Endothelial cell (in vitro differentiated cells): ENCODE measurements around the gene PRKAR2B. TPM values are rescaled to one million over a fixed set of nuclear protein-coding genes. Genes with fewer than 3 reads are reported as not detected.
"Not testable (repeated sequence)": the region's sequence is repeated elsewhere in the genome, so short reads cannot be mapped to it uniquely, and the experiment has no call there.

Source experiments
- DNase-seq: peaks from one replicate; pipeline ENCODE4 v3.0.0; 2021; ENCODE audit warnings: low spot score
- H3K27ac Mint-ChIP-seq: one replicate; pipeline ENCODE4 v1.8.0; 2021; ENCODE audit warnings: mixed read lengths, inconsistent platforms; ENCODE audit not compliant: unreplicated experiment
- H3K27me3 Mint-ChIP-seq: one replicate; pipeline ENCODE4 v1.8.0; 2021; ENCODE audit warnings: mild to moderate bottlenecking, moderate library complexity, mixed read lengths, inconsistent platforms; ENCODE audit not compliant: unreplicated experiment
- H3K36me3 Mint-ChIP-seq: one replicate; pipeline ENCODE4 v1.8.0; 2021; ENCODE audit warnings: mild to moderate bottlenecking, low read depth, mixed read lengths, inconsistent platforms; ENCODE audit not compliant: unreplicated experiment
- H3K4me1 Mint-ChIP-seq: one replicate; pipeline ENCODE4 v1.8.0; 2021; ENCODE audit warnings: mild to moderate bottlenecking, mixed read lengths, inconsistent platforms; ENCODE audit not compliant: unreplicated experiment
- H3K4me3 Mint-ChIP-seq: one replicate; pipeline ENCODE4 v1.8.0; 2021; ENCODE audit warnings: mild to moderate bottlenecking, mixed read lengths, inconsistent platforms; ENCODE audit not compliant: unreplicated experiment
- H3K9me3 Mint-ChIP-seq: one replicate; pipeline ENCODE4 v1.8.0; 2021; ENCODE audit warnings: mixed read lengths, inconsistent platforms; ENCODE audit not compliant: unreplicated experiment
- CTCF ChIP-seq: fragments of 200-600 bp; sonication (generic); IDR thresholded peaks from one replicate; pipeline ENCODE4 v1.5.0; 2021; ENCODE audit warnings: antibody characterized with exemption; ENCODE audit not compliant: unreplicated experiment
- total RNA-seq: library from RNA; stranded (reverse); fragmentation: NEBNext Ultra II Directional; extraction: Animal tissue kit (Norgen Biotek cat#: 25700); gene quantifications from one replicate; pipeline ENCODE4 v1.2.1, GENCODE V29; 2021; ENCODE audit not compliant: unreplicated experiment

Gene PRKAR2B
- total RNA-seq, 1 donor from 2014 or later = 28.4 TPM

DNA sequence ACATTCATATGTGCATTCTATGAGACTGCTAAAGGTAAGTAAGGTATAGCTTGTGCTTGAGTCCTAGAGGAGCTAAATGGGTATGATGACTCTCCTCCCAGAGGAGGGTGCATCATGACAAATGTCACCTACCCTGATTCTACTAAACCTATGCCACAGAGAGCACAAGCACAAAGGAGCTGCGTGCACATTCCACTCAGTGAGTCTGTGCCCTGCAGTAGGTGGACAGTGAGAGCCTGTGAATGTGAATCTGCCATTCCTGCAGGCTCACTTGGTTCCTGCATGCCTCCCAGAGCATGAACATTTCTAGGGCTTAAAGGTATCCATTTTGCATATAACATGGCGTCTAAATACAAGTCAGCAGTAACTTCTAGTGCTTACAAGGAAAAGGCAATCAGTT is 46.8 kb downstream of the PRKAR2B start:
- DNase-seq = no peak
- Mint-ChIP-seq H3K4me1 (peaks cover 30% of the 10 kb centered on the region), H3K36me3 (no peaks in the 10 kb centered on the region), H3K27ac (no peak overlapping the region), H3K9me3 (no peaks in the 10 kb centered on the region), H3K27me3 (peaks cover 2% of the 10 kb centered on the region), H3K4me3 (no peak overlapping the region)
- no peak for TF ChIP-seq CTCF

DNA sequence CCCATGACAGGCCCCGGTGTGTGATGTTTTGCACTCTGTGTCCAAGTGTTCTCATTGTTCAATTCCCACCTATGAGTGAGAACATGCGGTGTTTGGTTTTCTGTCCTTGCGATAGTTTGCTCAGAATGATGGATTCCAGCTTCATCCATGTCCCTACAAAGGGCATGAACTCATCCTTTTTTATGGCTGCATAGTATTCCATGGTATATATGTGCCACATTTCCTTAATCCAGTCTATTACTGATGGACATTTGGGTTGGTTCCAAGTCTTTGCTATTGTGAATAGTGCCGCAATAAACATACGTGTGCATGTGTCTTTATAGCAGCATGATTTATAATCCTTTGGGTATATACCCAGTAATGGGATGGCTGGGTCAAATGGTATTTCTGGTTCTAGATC is 49.2 kb downstream of the PRKAR2B start:
- not testable (repeated sequence) for DNase-seq, H3K36me3 Mint-ChIP-seq, H3K27me3 Mint-ChIP-seq, H3K4me3 Mint-ChIP-seq, H3K27ac Mint-ChIP-seq, H3K9me3 Mint-ChIP-seq
- peaks cover 26% of the 10 kb centered on the region for H3K4me1 Mint-ChIP-seq

DNA sequence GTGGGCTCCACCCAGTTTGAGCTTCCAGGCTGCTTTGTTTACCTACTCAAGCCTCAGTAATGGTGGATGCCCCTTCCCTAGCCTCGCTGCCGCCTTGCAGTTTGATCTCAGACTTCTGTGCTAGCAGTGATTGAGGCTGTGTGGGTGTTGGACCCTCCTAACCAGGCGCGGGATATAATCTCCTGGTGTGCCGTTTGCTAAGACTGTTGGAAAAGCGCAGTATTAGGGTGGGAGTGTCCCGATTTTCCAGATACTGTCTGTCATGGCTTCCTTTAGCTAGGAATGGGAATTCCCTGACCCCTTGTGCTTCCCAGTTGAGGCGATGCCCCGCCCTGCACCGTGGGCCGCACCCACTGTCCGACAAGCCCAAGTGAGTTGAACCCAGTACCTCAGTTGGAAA is 54.6 kb downstream of the PRKAR2B start:
- H3K9me3 Mint-ChIP-seq = peaks cover 15% of the 10 kb centered on the region
- not testable (repeated sequence) for H3K27ac Mint-ChIP-seq, H3K27me3 Mint-ChIP-seq, H3K36me3 Mint-ChIP-seq, H3K4me3 Mint-ChIP-seq, DNase-seq, H3K4me1 Mint-ChIP-seq

DNA sequence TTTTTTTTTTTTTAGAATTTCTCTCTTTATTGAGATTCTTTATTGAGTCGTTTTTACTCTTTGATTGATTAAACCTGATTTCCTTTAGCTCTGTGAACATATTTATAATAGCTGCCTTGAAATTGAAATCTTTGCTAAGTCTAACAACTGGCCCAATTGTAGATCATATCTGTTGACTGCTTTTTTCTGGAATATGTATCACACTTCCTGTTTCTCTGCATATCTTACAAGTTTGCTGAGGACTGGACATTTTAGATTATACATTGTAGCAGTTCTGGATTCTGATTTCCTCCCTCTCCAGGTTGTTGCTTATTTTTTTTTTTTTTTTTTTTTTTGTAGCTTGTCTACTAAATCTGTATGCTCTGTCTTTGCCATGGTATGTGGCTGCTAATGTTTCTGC is 56.3 kb downstream of the PRKAR2B start:
- Mint-ChIP-seq H3K27me3 (peaks cover 4% of the 10 kb centered on the region), H3K36me3 (peaks cover 8% of the 10 kb centered on the region), H3K4me1 (peaks cover 3% of the 10 kb centered on the region), H3K4me3 (no peak overlapping the region), H3K27ac (no peak overlapping the region), H3K9me3 (peaks cover 15% of the 10 kb centered on the region)
- no peak for DNase-seq
- TF ChIP-seq CTCF = no peak

- H3K9me3 Mint-ChIP-seq = peaks cover 15% of the 10 kb centered on the region
- no peak for DNase-seq
- no peak for TF ChIP-seq CTCF
- no peak overlapping the region for H3K4me3 Mint-ChIP-seq
- H3K27me3 Mint-ChIP-seq = peaks cover 4% of the 10 kb centered on the region
- no peak overlapping the region for H3K27ac Mint-ChIP-seq
- peaks cover 7% of the 10 kb centered on the region for H3K4me1 Mint-ChIP-seq
- H3K36me3 Mint-ChIP-seq = peaks cover 8% of the 10 kb centered on the region
These were observed 58.9 kb downstream of the PRKAR2B start for GRCh38 chr7:107103369-107103768.

- DNase-seq = no peak
- peaks cover 4% of the 10 kb centered on the region for H3K27me3 Mint-ChIP-seq
- no peak overlapping the region for H3K4me3 Mint-ChIP-seq
- peaks cover 7% of the 10 kb centered on the region for H3K4me1 Mint-ChIP-seq
- H3K27ac Mint-ChIP-seq = no peak overlapping the region
- peaks cover 12% of the 10 kb centered on the region for H3K9me3 Mint-ChIP-seq
- peaks cover 10% of the 10 kb centered on the region for H3K36me3 Mint-ChIP-seq
- no peak for TF ChIP-seq CTCF
These were observed 60.3 kb downstream of the PRKAR2B start for GRCh38 chr7:107104801-107105200.
